ENCODE data around the gene SARS1.

Gene SARS1

GRCh38 chr1:109262231-109263055 lies 48.7 kb downstream of the SARS1 start:
- DNase-seq (ENCODE audit: low read depth in 2 of 2) = no peak

- DNase-seq (ENCODE audit: low read depth in 2 of 2) = no peak
These were observed 49.5 kb downstream of the SARS1 start for GRCh38 chr1:109263234-109263596.

- peak; percentile 76 to 78 for DNase-seq (ENCODE audit: low read depth in 2 of 2)
These were observed 50.1 kb downstream of the SARS1 start for GRCh38 chr1:109263597-109264378.

- DNase-seq (ENCODE audit: low read depth in 2 of 2) = no peak
These were observed 50.6 kb downstream of the SARS1 start for GRCh38 chr1:109264379-109264755.

GRCh38 chr1:109265016-109265415 lies 51.3 kb downstream of the SARS1 start:
- DNase-seq (ENCODE audit: low read depth in 2 of 2) = no peak

- no peak for DNase-seq (ENCODE audit: low read depth in 2 of 2)
These were observed 52.1 kb downstream of the SARS1 start for GRCh38 chr1:109265741-109266330.

GRCh38 chr1:109266965-109267364 lies 53.2 kb downstream of the SARS1 start:
- no peak for DNase-seq (ENCODE audit: low read depth in 2 of 2)

- DNase-seq (ENCODE audit: low read depth in 2 of 2) = no peak
These were observed 54.1 kb downstream of the SARS1 start for GRCh38 chr1:109267743-109268300.

- no peak for DNase-seq (ENCODE audit: low read depth in 2 of 2)
These were observed 54.9 kb downstream of the SARS1 start for GRCh38 chr1:109268431-109269211.

- no peak for DNase-seq (ENCODE audit: low read depth in 2 of 2)
These were observed 55.7 kb downstream of the SARS1 start for GRCh38 chr1:109269212-109269980.

GRCh38 chr1:109269981-109270622 lies 56.4 kb downstream of the SARS1 start:
- no peak for DNase-seq (ENCODE audit: low read depth in 2 of 2)

GRCh38 chr1:109270623-109271317 lies 57.1 kb downstream of the SARS1 start:
- DNase-seq (ENCODE audit: low read depth in 2 of 2) = no peak

- DNase-seq (ENCODE audit: low read depth in 2 of 2) = no peak
These were observed 57.7 kb downstream of the SARS1 start for GRCh38 chr1:109271458-109271857.

- DNase-seq (ENCODE audit: low read depth in 2 of 2) = no peak
These were observed 58.5 kb downstream of the SARS1 start for GRCh38 chr1:109272021-109272799.

GRCh38 chr1:109272831-109273547 lies 59.3 kb downstream of the SARS1 start:
- DNase-seq (ENCODE audit: low read depth in 2 of 2) = no peak

- no peak for DNase-seq (ENCODE audit: low read depth in 2 of 2)
These were observed 60.0 kb downstream of the SARS1 start for GRCh38 chr1:109273570-109274288.

All from stimulated activated CD8-positive, alpha-beta memory T cell treated with anti-CD3 and anti-CD28 coated beads, Interleukin-2, amount 100 ng/mL, for 48 hours (primary cell).